ENCODE measurements around the gene MOCS1. TPM values are rescaled to one million over a fixed set of nuclear protein-coding genes. Genes with fewer than 3 reads are reported as not detected.

Gene MOCS1
- total RNA-seq, 2 donors from 2014 or later, result 18.7 to 28.0 TPM

DNA sequence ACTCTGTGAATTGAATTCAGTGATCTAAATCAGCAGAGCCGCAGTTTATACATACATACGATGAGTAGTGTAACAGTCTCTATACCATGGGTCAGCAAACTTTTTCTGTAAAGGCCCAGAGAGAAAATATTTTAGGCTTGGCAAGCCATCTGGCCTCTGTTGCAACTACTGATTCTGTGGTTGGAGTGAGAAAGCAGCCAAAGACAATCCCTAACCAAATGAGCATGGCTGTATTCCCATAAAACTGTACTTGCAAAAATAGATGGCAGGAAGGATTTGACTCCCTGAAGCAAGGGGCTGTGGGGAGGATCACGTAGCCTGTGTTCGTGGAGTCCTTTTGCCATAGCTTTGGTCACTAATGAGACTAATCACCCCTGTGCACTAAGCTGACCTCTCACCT lies 17.9 kb upstream of the MOCS1 start:
- peaks cover 0 to 15% of the 10 kb centered on the region in 2 donors for H3K4me1 ChIP-seq
- H3K27ac ChIP-seq, result no peak overlapping the region
- no peaks in the 10 kb centered on the region for H3K27me3 ChIP-seq
- H3K9me3 ChIP-seq, result no peaks in the 10 kb centered on the region
- no peak overlapping the region for H3K4me3 ChIP-seq
- H3K36me3 ChIP-seq, result no peaks in the 10 kb centered on the region
- DNase-seq (ENCODE audit: low spot score), result no peak
- no peak for TF ChIP-seq CTCF (IDR thresholded peaks at IDR 0.05)

DNA sequence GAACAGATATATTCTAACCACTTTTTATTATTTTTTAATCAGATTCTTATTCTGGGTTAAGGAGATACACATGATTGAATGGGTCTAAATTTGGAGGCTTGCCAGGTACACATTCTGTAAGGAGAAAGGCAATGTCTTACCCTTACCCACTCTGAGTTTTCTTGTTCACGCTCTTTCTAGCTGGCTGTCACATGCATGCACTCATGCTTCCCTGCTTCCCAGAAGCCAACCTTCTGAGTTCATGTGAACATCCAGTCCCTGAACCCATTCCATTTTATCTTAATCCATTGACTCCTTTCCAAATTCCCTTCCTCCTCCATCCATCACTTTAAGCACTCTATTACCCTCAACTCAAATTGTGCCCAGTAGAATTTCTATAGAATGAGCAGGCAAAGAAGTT lies 17.5 kb upstream of the MOCS1 start:
- H3K9me3 ChIP-seq, result no peaks in the 10 kb centered on the region
- no peaks in the 10 kb centered on the region for H3K36me3 ChIP-seq
- no peak for TF ChIP-seq CTCF (IDR thresholded peaks at IDR 0.05)
- no peaks in the 10 kb centered on the region for H3K27me3 ChIP-seq
- peaks cover 0 to 15% of the 10 kb centered on the region in 2 donors for H3K4me1 ChIP-seq
- H3K27ac ChIP-seq, result no peak overlapping the region
- no peak overlapping the region for H3K4me3 ChIP-seq
- no peak for DNase-seq (ENCODE audit: low spot score)

- H3K27me3 ChIP-seq, result no peaks in the 10 kb centered on the region
- no peak overlapping the region for H3K4me3 ChIP-seq
- H3K36me3 ChIP-seq, result no peaks in the 10 kb centered on the region
- H3K4me1 ChIP-seq, result peaks cover 0 to 15% of the 10 kb centered on the region in 2 donors
- H3K27ac ChIP-seq, result no peak overlapping the region
- H3K9me3 ChIP-seq, result no peaks in the 10 kb centered on the region
- DNase-seq (ENCODE audit: low spot score), result no peak
- TF ChIP-seq CTCF (IDR thresholded peaks at IDR 0.05), result no peak
These were observed 16.9 kb upstream of the MOCS1 start for GRCh38 chr6:39951191-39951590.

DNA sequence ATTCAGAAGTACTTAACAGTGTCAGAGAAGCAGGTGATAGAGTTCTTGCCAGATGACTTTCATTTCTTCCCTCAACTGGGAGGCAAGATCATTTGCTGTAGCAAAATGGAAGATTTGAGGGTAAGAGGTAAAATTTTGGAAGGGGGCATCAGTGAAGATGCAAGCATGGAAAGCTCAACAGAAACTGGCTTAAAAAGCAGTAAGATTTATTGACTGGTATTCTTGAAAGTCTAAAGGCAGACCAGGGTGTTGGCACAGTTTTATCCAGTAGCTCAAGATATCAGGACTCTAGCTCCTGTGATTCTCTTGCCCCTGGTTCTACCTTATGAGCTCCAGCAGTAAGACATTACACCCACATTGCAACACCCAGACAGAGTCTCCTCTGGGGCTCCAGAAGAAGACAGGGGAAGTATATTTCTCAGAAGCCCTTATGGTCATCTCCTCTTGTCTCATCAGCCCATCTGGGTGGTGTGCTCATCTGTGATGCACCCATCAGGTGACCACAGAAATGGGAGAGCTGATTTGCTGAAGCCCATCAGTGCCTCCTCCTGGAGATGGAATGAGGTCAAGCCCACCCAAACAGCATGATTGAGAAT lies 16.0 kb upstream of the MOCS1 start:
- Histone ChIP-seq H3K4me1 (peaks cover 0 to 15% of the 10 kb centered on the region in 2 donors), H3K27ac (no peak overlapping the region), H3K36me3 (no peaks in the 10 kb centered on the region), H3K27me3 (no peaks in the 10 kb centered on the region), H3K9me3 (no peaks in the 10 kb centered on the region), H3K4me3 (no peak overlapping the region)
- no peak for DNase-seq (ENCODE audit: low spot score)
- no peak for TF ChIP-seq CTCF (IDR thresholded peaks at IDR 0.05)

- peaks cover 0 to 15% of the 10 kb centered on the region in 2 donors for H3K4me1 ChIP-seq
- no peak overlapping the region for H3K4me3 ChIP-seq
- no peaks in the 10 kb centered on the region for H3K9me3 ChIP-seq
- H3K36me3 ChIP-seq, result no peaks in the 10 kb centered on the region
- TF ChIP-seq CTCF (IDR thresholded peaks at IDR 0.05), result no peak
- DNase-seq (ENCODE audit: low spot score), result no peak
- no peaks in the 10 kb centered on the region for H3K27me3 ChIP-seq
- H3K27ac ChIP-seq, result no peak overlapping the region
These were observed 14.0 kb upstream of the MOCS1 start for GRCh38 chr6:39948199-39948791.

GRCh38 chr6:39947611-39948068 lies 13.4 kb upstream of the MOCS1 start:
- H3K27ac ChIP-seq, result no peak overlapping the region
- no peaks in the 10 kb centered on the region for H3K36me3 ChIP-seq
- no peak for TF ChIP-seq CTCF (IDR thresholded peaks at IDR 0.05)
- H3K27me3 ChIP-seq, result no peaks in the 10 kb centered on the region
- peaks cover 0 to 15% of the 10 kb centered on the region in 2 donors for H3K4me1 ChIP-seq
- H3K9me3 ChIP-seq, result no peaks in the 10 kb centered on the region
- DNase-seq (ENCODE audit: low spot score), result no peak
- H3K4me3 ChIP-seq, result no peak overlapping the region
